ENCODE results near the gene TSHZ2.
"Not testable (repeated sequence)": the region's sequence is repeated elsewhere in the genome, so short reads cannot be mapped to it uniquely, and the experiment has no call there.

TSHZ2 gene

GRCh38 chr20:53466279-53466678 lies 494.1 kb downstream of the TSHZ2 start:
- DNase-seq (ENCODE audit: low read depth), result no peak

- no peak for DNase-seq (ENCODE audit: low read depth)
Observed at GRCh38 chr20:53468587-53468986, 496.4 kb downstream of the TSHZ2 start.

GRCh38 chr20:53472859-53473258 lies 500.7 kb downstream of the TSHZ2 start:
- not testable (repeated sequence) for DNase-seq (ENCODE audit: low read depth)

GRCh38 chr20:53480913-53481312 lies 508.8 kb downstream of the TSHZ2 start:
- DNase-seq (ENCODE audit: low read depth), result no peak

DNA sequence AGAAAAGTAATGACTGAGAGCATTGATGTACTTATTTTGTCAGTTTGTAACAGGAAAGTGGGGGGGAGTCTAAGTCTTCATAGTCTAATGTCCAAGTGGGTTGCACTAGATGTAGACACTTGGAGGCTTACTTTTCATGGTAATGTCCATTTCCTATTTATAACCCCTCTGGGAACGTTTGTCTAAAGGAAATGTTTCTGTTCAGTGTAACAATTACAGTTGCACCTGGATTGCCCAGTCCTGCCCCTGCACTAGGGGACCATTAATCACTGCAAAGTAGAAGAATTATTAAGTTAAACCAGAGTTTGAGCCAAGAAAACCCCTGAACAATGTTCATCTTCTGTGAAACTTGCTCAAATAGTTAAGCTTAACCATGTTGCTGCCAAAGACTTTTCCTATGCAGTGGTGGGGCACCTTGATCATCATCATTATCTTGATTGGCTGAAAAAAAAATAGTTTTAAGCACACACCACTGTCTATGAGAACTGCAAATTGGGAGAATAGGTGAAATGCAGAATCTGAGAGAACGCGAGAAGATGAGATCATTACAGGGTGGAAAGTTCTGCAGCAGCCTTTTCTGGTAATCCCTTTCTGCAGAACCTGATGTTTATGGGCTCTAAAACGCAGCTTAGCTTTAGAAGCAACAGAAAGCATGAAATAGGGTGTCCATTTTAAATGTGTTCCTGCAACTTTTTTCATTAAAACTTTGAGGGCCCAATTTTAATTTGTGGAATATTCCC lies 515.5 kb downstream of the TSHZ2 start:
- DNase-seq (ENCODE audit: low read depth), result no peak

DNA sequence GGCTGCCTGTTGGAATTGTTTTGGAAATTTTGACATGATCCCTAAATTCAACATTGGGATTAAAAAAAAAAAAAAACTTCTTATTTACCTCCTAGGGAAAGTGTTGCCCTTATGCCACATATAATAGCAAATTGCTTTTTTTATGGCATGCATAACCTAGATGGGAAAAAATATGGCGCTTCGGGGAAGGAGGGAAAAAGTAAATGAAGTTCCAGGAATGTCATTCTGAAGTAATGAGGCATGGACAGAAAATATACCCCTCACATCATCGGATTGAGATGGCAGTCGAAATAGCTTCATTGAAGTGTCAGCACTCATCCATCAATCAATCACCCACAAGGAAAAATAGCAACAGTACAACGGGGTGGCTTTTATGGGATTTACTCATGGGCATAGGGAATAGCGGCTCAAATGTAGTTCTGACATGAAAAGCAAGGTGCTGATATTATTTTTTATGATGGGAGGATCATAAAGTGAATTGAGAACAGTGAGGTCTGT lies 516.7 kb downstream of the TSHZ2 start:
- no peak for DNase-seq (ENCODE audit: low read depth)

GRCh38 chr20:53489528-53489927 lies 517.4 kb downstream of the TSHZ2 start:
- DNase-seq (ENCODE audit: low read depth), result no peak

DNA sequence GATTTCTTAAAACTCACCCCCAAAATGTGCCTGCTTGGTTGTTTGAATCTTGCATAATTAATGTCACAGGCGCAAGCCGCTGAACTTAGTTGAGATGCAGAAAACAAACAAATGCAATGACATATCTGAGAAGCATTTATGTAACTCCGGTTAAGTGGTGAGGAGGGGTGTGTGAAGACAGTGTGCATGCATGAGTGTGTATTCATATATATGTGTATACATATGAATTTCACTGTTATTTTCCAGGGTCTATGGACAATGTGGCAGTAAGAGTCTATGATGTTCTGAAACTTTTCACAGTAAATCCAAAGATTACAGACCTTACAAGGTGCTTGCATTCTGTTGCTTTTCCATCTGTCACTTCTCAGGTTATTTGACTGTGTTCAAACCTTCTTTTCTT lies 518.5 kb downstream of the TSHZ2 start:
- DNase-seq (ENCODE audit: low read depth), result no peak

DNA sequence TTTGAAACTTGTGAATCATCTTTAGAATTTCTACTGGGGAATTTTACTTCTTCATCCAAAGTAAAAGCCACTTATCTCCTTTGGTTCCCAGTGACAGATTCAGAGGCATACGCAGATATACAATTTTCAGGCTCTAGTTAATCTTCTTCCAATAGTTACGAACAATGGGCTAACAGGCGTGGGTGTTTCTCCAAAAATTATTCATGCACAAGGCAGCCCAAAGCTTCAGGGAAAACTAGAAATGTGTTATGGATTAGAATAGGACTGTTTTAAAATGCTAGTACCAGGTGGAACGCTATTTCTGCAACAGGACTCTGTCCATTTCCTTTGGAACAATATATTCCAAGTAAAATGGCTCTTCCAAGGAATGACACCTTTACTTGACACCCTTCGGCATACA lies 519.3 kb downstream of the TSHZ2 start:
- DNase-seq (ENCODE audit: low read depth), result no peak

DNA sequence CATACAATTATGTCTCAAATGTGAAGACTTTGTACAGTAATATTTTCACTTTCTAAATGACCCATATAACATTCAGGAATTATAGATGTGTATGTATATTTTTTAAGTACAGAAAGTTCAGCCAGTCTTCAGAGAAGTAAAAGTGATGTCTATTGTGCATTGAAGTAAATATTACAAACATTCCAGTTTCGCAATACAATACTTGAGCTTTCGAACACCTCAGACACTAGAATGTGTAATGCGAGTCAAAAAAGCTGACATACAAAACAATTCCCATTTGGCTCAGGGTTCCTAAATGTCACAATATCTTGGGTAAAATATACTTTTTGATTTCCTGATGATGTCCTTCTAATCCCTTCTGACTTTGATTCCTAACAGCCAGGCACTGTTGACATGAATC lies 520.1 kb downstream of the TSHZ2 start:
- no peak for DNase-seq (ENCODE audit: low read depth)

- DNase-seq (ENCODE audit: low read depth), result no peak
Observed at GRCh38 chr20:53493311-53493857, 521.2 kb downstream of the TSHZ2 start.

DNA sequence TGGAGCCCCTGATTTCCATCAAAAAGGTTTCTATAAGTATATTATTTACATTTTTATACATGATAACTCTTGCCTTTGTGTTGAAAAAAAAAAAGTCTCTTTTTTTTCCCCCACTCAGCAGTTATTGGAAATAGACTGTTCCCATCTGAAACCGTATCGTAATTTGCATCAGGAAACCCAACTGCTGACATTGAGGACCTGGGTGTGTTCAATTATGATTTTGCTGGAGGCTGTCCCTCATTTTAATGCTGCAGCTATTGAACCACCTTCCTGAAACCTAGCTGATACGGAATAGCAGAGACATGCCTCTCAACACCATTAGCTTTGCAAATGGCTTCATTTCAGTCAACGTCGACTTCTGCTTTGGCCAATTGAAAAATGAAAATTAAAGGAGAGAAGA lies 522.6 kb downstream of the TSHZ2 start:
- no peak for DNase-seq (ENCODE audit: low read depth)

GRCh38 chr20:53495398-53496092 lies 523.4 kb downstream of the TSHZ2 start:
- DNase-seq (ENCODE audit: low read depth), result no peak

- DNase-seq (ENCODE audit: low read depth), result no peak
Observed at GRCh38 chr20:53497246-53497645, 525.1 kb downstream of the TSHZ2 start.

DNA sequence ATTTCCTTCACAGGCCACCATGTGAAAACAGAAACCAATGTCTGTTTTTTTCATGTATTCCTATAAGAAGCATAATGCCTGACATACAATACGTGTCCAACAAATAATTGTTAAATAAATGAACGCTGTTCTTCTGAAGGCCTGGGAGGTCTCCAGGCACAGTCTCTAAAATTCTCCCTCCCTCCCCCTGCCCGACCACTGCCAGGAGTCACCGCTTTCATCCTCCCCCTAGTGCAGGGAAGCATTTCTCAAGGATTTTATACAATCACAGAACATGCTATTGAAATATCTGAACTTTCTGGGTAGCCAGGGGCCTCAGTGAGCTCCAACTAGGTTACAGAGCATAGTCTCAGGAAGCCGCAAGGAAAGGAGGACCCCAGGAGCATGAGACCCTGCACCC lies 526.2 kb downstream of the TSHZ2 start:
- DNase-seq (ENCODE audit: low read depth), result no peak

DNA sequence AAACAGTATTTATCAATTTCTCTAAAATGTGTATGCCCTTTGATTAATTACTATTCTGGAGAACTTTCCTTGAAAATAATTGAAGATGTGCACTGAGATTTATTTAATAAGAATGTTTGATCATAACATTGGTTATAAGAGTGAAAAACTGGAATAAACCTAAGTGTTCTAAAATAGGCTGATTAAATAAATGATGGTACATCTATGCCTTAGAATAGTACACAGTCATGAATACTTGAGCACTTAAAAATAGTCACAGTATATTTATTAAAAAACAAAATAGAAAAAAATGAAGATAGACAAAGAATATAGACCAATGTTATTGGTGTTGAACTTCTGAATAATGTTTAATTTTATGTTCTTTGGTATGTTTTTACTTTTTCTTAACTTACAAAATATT lies 528.5 kb downstream of the TSHZ2 start:
- no peak for DNase-seq (ENCODE audit: low read depth)

DNA sequence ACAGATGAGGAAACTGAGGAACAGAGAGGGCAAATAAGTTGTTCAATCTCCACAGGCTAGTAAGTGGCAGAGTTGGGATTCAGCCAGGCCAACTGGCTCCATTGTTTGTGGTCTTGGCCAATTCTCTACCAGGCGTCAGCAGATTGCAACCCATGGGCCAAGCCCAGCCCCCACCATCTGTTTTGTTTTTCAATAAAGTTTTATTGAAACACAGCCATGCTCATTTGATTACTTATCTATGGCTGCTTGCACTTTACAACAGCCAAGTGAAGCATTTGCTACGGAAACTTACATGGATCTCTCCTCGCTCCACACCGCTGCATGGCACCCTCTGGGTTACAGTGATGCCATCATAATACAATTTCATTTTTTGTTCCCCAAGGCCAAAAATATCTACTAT lies 530.7 kb downstream of the TSHZ2 start:
- no peak for DNase-seq (ENCODE audit: low read depth)

DNA sequence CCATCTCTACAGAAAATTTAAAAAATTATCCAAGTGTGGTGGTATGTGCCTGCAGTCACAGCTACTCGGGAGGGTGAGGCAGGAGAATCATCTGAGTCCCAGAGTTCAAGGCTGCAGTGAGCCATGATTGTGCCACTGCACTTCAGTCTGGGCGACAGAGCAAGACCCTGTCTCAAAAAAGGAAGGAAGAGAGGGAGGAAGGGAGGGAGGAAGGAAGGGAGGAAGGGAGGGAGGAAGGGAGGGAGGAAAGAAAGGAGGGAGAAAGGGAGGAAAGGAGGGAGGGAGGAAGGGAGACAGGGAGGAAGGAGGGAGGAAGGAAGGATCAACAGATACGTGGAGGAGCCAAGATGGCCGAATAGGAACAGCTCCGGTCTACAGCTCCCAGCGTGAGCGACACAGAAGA lies 531.4 kb downstream of the TSHZ2 start:
- DNase-seq (ENCODE audit: low read depth), result no peak

GRCh38 chr20:53504106-53504505 lies 531.9 kb downstream of the TSHZ2 start:
- DNase-seq (ENCODE audit: low read depth), result not testable (repeated sequence)

GRCh38 chr20:53510262-53510661 lies 538.1 kb downstream of the TSHZ2 start:
- DNase-seq (ENCODE audit: low read depth), result no peak

- no peak for DNase-seq (ENCODE audit: low read depth)
Observed at GRCh38 chr20:53510704-53511103, 538.5 kb downstream of the TSHZ2 start.

GRCh38 chr20:53512076-53512475 lies 539.9 kb downstream of the TSHZ2 start:
- DNase-seq (ENCODE audit: low read depth), result no peak

DNA sequence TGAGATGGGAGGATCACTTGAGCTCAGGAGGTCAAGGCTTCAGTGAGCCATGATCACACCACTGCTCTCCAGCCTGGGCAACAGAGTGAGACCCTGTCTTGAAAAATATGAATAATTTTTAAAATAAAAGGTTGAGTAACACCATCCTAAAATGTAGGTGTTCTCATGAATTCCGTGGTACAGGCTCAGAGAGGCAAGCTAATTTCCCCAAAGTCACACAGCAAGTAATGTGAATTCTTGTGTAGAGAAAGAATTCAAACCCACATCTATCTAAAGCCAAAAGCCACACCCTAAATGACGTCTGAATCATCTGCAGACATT lies 541.0 kb downstream of the TSHZ2 start:
- no peak for DNase-seq (ENCODE audit: low read depth)
